Measurements from ENCODE around the gene PDIA5. TPM values are rescaled to one million over a fixed set of nuclear protein-coding genes. Genes with fewer than 3 reads are reported as not detected.
A peak's percentile ranks its signal among the peaks of the same experiment; 100 is the strongest.

The PDIA5 gene
- total RNA-seq, result 96.3 and 102 TPM in 2 replicates

DNA sequence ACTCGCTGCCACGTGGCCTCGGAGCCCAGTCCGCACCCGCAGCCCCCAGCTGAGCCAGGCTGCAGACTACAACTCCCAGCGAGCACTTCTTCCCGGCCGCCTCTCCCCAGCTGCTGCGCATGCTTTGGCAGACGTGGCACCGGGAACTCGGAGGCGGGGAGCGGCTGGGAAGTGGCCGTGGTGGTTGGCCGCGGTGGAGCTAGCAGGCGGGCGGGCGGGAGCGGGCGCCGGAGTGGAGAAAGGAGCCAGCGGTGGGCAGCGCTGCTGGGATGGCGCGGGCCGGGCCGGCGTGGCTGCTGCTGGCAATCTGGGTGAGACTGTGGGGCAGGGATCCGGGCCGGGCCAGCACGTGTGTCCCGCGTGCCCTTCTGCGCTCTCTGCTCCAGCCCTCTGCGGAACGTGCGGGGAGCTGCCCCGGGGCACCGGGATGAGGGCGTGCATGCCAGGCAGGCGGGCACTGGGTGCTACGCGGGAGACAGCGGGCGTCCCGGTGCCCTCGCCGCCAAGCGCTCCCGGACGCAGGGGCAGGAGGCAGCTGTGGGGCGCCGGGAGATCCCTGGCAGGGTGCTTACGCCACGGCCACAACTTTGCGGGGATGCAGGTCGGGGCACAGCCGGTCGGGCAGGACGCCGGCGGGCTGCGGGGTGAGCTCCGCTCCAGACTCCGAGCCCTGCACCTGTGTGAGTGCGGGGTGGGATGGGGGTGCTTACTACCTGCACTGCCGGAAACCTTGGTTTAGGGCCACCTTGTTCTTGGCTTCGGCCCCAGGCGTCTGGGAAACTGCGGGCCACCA is at the start of gene PDIA5:
Gene PDIA5 (plus strand): TSS at position 130 of the 793 bp plus-strand sequence. CDS start 140 bp downstream, at position 270.
- peak; percentile 94 for DNase-seq

DNA sequence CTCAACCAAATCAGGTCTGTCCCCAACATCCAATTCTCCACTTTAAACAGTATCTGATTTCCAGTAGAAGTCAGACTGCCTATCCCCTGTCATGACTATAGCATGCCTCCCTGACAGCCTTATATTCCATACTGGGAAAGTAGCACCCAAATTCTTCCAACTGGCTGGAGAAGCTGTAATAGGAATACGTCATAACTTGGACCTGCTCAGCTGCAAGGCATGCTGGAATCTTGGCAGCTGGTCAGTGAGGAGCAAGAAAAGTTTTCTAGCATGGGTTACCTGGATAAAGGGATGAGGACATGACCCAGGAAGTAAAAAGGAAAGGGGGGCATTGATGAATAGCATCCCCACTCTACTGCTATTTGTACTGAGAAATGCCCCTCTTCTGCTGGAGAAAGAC is 48.1 kb upstream of the PDIA5 start:
- no peak for DNase-seq

DNA sequence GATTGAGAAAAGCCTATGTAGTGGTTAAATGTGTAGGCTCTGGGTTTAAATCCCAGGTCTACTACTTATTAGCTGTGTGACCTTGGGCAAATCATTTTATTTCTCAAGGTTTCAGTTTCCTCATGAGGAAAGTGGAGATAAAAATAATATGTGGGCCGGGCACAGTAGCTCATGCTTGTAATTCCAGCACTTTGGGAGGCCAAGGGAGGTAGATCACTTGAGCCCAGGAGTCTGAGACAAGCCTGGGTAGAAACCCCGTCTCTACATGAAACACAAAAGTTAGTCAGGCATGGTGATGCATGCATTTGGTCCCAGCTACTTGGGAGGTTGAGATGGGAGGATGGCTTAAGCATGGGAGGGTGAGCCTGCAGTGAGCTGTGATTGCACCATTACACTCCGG is 47.7 kb upstream of the PDIA5 start:
- no peak for DNase-seq

DNA sequence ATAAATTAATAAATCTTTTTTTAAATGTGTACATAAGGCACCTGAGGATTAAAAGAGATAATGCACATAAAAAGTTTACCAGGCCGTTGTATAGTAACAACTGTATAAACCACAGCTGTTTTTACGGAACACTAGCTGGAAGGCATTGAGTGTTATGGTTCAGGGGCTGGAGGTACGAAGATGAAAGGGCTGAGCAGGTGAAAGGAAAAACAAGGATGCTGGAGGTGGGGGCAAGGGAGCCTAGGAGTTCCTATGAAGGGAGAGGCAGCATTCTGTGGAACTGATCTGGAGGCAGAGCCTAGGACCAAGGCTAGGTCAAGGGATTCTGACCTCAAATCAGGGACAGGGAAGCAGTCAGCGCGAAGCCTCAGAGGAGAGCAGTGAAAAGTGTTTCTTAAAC is 47.2 kb upstream of the PDIA5 start:
- DNase-seq, result no peak

DNA sequence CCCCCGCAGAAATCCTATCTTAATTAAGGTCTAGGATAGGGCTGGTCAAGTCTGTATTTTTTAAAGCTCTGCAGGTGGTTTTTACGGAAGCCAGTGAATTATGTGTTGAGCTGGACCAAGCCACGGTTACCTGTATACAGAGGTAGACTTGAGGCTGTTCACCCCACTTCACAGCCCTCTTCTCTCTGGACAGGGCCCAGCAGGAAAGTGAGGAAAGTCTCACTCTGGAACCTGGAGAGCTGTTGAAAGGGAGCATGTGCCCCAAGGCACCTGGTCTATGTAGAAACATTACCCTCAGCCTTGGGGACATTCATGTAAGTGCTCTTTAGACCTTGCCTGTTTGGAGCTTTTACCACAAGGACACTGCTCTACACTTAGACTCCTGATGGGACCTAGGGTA is 46.1 kb upstream of the PDIA5 start:
- no peak for DNase-seq

DNA sequence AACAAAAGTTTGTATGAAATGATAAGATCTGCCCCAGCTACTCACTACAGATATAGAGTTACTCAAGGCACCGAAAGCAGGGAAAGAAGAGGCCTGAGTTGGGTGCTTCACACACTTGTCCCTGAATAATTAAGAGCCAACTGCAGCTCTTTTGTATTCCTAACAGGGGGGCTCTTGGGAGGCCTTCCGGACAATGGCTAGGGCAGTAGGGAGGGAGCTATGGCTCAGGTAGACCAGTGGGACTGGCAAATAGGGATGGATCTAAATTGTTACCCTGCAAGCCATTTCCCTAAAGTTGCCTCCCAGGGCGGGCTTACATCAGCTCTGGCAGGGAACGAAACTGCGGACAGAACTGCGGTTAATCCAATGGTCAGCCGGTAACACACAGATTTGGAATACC is 45.4 kb upstream of the PDIA5 start:
- DNase-seq, result no peak

DNA sequence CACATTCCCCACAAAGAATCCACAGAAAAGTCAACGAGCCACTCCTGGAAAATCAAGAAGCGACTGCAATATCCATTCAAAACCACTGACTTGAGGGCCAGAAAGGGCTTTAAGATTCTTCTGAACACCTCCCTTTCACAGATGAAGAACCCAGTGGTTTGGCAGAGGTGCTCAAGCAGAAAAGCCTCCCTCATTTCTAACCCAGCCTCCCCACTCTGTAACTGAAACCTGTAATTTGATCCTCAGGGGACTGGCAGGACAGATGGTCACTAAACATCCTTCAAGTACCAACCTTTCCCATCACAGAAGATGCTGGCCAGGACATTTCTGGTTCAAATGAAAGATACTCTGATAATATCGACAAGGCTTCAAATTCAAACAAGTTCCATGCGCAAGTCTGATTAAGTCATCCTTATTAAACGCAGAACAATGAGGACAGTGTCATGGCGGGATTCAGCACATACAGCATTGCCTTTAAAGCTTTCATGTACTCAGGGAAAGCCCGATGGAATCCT is 44.8 kb upstream of the PDIA5 start:
- DNase-seq, result no peak

DNA sequence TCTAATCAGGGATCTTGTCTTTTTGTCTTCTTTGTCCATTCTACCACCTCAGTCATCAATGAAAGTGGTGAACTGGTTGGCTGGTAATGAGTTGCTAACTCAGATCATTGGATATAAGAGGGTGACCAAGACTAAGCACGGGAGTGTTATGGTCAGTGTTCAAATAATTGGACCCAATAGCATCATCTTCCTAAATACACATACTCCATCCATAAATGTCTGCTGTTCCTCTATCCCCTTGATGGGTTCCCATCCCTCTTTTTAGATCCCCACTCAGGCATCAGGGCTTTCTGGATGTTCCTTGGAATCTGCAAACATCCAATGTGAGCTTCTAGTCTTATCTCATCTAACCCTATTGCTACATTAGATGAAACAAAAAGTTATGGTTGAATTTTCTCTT is 42.8 kb upstream of the PDIA5 start:
- DNase-seq, result no peak

DNA sequence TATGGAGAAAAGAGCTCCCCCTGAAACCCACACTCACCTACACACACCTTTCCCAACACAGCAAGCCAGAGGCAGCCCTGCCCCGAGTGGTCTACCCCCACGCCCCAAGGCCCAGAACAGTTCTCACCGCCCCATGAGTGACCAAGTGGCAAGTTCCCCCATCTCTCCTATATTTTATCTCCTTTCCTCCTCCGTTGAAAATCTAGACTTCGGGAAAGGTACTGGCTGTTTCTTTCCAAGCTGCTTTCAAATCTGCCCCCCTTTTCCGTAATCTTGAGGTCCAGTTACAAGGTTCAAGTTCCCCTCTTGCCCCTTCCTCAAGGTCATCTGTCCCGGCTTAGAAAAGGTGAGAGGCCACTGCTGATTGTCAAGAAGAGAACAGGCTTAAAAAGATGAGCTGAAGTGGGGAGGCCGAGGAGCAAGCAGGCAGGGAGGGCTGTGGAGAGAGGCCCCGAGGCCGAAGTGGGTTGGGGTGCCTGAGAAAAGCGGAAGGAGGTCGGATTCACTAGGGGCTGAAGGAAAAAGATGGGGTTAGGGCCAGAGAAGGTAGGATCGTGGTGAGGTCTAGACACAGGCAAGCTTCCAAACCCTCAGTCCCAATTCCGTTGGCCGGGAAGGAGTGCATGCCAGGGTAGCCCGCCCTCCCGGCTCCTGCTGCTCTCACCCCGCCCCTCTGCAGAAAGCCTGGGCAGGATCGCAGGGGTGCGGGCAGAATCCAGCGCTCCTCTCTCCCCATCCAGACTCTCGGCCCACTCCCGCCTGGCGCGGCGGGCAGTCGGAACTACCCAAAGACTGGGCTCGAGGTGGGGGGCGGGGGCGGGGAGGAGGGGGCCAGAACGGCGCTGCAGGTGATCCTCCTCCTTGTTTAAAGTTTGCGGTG is 40.9 kb upstream of the PDIA5 start:
- DNase-seq, result no peak

DNA sequence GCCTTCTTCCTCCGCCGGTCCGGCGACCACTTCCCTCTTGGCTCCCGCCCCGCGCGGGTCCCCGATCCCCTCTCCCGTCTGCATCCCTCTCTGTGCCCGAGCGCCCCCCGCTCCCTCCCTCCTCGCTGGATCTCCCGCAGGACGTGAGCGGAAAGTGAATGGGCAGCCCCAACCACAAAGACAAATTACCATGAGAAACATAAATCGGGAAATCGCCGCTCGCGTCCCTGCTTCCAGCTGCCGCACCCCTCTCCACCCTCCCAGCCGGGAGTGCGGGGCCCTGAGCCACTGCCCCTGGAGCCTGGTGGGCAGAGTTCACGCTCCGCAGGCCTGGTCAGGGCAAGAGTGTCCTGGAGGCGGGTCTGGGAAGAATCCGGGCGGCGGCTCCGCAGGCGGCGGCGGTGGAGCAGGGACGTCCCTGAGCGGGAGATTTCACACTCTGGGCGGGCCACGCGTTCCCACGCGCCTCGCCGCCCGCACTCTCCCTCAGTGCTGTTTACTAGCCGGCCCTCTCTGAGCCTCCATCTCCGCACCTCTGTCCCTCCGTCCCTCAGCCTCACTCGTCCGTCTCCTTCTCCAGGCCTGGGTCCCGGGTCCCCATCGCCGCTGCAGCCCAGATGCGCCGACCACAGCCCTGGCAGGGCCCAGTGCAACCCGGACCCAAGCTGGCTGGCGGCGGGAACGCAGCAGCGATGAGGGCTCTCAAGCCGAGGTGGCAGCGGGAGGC is 40.1 kb upstream of the PDIA5 start:
- DNase-seq, result peak; percentile 17

DNA sequence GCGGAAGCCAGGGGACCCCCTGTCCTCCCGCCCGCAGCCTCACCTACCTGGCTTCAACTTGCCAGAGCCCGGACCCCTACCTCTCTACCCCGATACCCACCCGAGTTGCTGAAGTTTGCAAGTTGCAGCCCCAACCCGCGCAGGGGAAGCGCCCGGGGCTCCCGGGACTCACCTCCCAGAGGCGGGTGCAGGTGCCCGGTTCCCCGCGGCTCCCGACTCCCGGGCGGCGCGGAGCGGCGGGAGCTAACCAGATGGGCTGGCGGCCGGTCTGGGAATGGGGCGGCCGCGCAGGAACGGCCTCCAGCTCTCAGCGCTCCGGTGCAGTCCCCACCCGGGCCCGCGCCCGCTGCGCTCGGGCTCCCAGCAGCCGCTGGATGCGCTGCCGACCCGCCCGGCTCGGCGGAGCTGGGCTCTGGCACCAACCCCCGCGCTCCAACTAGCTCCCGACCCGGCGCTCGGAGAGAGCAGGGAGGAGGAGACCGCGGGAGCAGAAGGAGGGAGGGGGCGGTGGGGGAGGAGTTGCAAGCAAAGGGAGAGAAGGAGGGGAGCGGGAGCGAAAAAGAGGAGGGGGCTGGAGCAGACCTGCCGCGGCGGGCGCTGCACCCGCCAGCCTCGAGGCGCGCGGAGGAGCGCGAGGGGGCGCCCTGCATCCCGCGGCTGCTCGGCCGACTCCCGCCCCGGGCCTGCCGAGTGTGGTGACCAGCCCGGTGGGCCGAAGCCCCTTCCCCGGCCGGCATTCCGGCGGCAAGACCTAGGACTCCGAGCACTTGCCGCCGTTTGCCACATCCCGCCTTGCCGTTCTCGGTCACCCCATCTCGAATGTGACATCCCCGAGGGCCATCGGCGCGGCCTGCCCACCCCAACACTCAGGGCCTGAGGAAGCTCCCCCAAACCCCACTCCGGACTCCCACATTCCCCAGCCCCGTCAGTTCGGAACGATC is 39.3 kb upstream of the PDIA5 start, which contains the start of gene SEMA5B:
Gene SEMA5B (minus strand): TSS at position 472 of the 941 bp plus-strand sequence. CDS start 66,500 bp downstream, outside the sequence.
- peak; percentile 49 for DNase-seq

DNA sequence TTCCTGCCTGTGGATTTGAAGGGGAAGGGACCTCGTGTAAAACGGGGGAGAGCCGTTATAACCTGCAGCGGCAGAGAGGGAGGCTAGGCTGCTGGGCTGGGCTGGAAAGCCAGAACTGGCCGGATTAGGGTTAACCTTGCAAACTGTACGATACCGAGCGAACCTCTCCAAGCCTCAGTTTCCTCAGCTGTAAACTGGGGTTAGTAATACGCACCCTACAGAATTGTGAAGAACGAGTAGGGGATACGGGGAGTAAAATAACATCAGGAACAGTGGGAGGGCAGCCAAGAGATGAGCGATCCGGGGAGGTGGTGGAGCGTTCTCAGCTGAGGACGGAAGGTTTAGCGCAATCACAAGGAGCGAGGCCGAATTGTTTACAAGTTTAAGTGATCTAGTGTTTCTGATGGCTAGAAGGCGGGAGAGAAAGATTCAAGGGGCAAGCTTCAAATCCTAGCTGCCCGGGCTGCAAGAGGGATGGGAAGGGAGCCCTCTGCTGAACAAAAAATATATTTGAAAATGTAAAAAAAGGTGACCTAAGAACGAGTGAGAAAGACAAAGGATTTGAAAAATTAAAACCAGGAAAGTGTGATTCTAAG is 38.5 kb upstream of the PDIA5 start:
- peak; percentile 67 for DNase-seq

DNA sequence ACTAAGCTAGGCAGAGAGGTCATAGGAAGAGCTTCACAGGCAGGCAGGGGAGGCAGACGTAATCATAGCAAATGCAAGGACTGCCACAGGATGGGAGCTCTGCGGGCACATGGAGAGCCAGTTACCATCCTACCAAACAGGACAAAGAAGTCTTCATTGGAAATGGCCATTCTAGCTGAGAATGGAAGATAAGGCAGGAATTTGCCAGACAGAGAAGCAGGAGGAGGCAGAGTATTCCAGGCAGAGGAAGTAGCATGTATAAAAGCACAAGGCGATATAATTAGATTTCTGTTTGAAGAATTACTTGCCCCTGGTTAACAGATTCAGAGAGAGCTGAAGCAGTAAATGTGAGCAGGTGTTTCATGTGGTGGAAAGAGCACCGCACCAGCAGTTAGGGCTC is 35.8 kb upstream of the PDIA5 start:
- DNase-seq, result no peak

DNA sequence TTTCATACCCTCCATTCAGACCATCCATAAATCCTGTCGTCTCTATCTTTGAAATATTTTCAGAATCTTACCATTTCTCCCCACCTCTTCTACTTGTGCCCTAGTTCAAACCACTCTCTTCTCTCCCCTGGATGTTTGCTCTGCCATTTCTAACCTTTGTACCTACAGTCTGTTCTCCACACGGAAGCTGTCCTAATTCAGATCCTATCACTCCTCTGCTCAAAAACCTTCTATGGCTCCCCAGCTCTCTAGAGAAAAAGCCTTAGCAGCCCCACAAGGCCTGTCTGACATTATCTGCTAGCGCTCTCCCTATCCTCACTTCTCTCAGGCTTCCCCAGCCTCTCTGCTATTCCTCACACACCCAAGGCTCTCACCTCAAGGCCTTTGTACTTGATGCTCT is 34.8 kb upstream of the PDIA5 start:
- no peak for DNase-seq

DNA sequence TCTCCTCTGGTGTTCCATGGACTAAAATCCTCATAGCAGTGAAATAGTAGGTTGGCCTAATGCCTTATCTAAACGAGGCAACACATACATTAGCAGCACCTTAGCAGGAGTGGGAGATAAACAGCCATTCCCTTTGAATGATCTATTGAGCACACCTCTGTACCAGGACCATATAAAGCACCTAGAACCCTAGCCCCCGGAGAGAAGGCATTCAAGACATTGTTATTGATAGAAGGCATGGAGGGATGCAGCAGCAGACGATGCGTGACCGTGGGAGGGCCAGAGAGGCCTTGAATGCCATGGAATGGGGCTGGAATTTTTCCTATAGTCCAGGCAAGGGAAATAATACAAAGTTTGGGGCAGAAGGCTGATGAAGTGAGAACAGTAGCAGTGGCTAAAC is 32.7 kb upstream of the PDIA5 start:
- DNase-seq, result no peak

DNA sequence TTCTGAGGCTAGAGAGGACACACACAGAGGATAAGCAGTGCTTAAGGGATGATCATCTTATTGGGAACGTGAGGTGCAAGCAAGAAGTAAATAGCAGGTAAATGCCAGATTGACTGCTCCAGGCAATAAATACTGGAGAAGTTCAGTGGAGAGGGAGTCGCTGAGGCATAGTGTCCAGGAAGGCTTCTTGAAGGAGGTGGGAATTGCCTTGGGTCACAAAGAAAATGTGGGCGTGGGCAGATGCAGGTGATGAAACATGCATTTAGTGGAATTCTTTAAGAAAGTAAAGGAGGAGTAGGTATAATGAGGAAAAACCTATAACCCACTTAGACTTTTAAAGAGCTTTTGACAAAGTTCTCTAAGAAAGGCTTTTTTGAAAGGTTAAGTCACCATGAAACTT is 31.8 kb upstream of the PDIA5 start:
- no peak for DNase-seq

DNA sequence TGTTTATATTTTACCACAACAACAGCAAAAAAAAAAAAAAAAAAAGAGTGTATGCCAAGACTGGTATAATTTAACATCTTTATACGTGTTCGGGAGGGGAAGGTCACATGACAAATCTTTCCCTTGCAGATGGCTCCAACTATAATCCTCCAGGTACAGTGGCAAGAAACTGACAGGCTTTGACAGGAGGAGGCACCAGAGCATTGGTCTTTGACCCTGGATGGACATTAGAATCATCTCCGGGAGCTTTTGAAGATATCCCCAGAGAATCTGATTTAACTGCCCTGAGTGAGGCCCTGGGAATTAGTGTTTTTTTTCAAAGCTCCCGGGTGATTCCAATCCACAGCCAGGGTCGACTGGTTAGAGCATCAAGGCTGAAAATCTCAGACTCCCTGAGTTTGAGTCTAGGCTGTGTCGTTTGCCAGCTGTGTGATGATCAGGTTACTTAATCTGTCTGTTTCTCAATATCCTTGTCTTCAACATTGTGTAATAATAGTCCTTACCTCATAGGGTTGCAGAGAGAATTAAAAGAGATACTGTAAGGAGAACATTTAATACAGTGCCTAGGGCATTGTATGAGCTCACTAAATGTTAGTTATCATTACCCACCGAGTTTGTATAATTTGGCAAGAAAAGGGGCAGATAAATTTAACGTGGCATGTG is 30.3 kb upstream of the PDIA5 start:
- no peak for DNase-seq

DNA sequence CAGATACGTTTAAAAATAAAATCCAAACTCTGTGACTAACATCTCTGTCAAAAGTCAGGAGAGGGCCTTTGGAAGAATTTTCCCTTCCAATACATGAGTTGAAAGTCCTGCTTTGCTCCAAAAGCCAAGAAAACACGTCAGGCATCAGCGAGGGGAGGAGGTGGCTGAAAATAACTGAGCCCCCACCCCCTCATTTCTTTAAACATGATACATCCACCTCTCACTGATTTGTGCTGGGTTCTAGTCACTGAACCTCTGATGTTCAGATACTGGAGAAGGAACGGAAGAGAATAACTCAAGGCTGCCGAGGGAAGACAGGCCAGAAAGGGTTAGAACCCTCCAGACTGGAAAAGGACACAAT is 29.8 kb upstream of the PDIA5 start:
- no peak for DNase-seq

DNA sequence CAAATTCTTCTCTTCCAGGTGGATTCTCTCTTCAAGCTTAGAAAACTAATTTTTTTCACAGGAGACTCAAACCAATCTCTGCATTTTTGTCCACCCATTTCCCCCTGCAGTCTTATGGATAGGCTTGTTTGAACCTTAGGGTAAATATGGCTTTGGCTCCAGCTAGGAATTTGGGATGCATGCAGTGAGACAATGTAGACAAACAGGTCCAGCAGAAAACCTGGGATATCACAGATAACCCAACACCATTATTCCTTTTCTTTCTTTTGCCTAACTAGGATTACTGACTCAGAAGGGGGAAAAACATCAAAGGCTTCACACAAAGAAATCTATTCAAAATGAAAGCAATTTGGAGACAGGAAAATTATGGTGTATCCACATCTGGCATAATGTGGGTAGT is 28.1 kb upstream of the PDIA5 start:
- no peak for DNase-seq

DNA sequence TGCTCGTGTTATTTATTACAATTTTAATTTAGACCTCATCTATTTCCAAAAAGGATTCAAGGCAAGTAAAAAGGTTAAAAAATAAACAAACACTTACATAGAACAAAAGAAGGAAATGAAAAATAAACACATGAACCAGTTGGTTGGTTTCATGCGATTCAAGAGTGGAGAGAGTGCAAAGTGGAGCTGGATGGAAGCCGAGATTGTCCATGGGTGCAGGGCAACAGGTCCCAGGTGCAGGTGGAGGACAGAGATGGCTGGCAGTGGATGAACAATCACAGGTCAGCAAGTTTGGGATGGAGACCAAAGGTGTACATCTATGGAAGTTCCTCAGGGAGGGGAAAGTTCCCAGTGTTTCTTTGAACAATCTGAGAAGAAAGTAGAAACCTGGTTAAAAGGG is 27.6 kb upstream of the PDIA5 start:
- DNase-seq, result peak; percentile 8

DNA sequence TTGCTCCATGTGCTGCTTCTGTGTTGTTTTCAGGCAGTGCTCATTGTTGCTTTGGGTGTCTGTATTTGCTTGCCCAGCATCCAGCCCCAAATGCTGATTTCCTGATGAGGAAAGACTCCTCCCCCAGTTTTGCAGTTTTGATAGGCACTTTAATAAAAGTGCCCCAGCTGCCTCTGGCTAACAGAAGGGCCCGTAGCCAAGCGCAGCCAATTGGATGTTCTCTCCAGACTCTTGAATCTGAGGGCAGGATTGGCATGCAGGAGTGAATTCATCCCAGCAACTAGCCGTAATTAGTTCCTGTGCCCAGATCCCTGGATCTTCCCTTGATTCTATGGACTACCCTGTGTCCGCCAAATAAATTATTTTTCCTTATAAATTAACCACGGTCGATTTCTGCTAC is 24.4 kb upstream of the PDIA5 start:
- DNase-seq, result no peak
